ENCODE measurements around the gene REV3L. TPM values are rescaled to one million over a fixed set of nuclear protein-coding genes. Genes with fewer than 3 reads are reported as not detected.

The REV3L gene
- total and polyA plus RNA-seq, 2 donors (not counting 1 experiment from before 2014, with no cell fraction given), result 4.7 to 37.9 TPM

DNA sequence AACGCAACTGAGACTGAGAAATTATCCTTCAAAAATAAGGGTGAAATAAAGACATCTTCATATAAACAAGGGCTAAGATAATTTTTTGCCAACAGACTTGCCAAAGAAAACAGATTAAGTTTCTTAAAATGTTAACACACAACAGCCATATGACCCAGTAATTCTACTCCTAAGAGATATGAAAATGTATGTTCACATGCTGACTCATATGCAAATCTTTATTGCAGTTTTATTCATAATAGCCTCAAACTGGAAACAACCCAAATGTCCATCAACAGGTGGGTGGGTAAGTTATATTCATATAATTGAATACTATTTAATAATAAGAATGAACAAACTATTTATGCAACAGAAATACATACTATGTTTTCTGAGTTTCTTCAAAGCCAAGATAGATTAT lies 140.1 kb downstream of the REV3L start:
- Histone ChIP-seq H3K27ac (ENCODE audit: low read length in 2 of 2) (no peak overlapping the region), H3K79me2 (ENCODE audit: control insufficient read depth, insufficient read depth, low read length) (no peaks in the 10 kb centered on the region), H3K4me2 (replicated peaks; ENCODE audit: low read depth, low read length, poor library complexity, severe bottlenecking) (no peak overlapping the region), H3K9me3 (ENCODE audit: control extremely low read depth in 1 of 3, control insufficient read depth in 2 of 3, insufficient read depth in 1 of 3, low read length in 2 of 3) (no peaks in the 10 kb centered on the region), H3K4me1 (ENCODE audit: control insufficient read depth in 2 of 2, insufficient read depth in 2 of 2, low read length in 2 of 2) (no peaks in the 10 kb centered on the region), H3K36me3 (replicated peaks in 1 of 2; ENCODE audit: control extremely low read depth in 1 of 2, control insufficient read depth in 1 of 2, extremely low read depth in 1 of 2, insufficient read depth in 2 of 2, low read length in 1 of 2) (peaks cover 0 to 9% of the 10 kb centered on the region in 2 experiments), H3K4me3 (ENCODE audit: control extremely low read depth in 1 of 5, extremely low read depth in 1 of 5, insufficient read depth in 1 of 5, low read depth in 2 of 5, low read length in 4 of 5) (no peak overlapping the region), H3K27me3 (replicated peaks in 1 of 4; ENCODE audit: control extremely low read depth in 1 of 4, control insufficient read depth in 3 of 4, insufficient read depth in 4 of 4, low read length in 3 of 4) (no peaks in the 10 kb centered on the region), H2AFZ (ENCODE audit: insufficient read depth, low read depth, low read length, poor library complexity, severe bottlenecking) (no peak overlapping the region), H3K9ac (ENCODE audit: low read length) (no peak overlapping the region), H4K20me1 (ENCODE audit: control insufficient read depth, insufficient read depth, low read length, poor library complexity, severe bottlenecking) (no peaks in the 10 kb centered on the region)
- Mint-ChIP-seq H3K4me3 (no peak overlapping the region), H3K4me1 (peaks cover 2% of the 10 kb centered on the region), H3K27ac (no peak overlapping the region), H3K9me3 (ENCODE audit: insufficient read depth) (no peaks in the 10 kb centered on the region), H3K27me3 (no peaks in the 10 kb centered on the region)
- no peak for ATAC-seq (ENCODE audit: low read depth)
- ChIA-PET POLR2A (no interaction called here), CTCF (no interaction called here)
- intact Hi-C loops (cut with micrococcal nuclease), result no loop called here
- WGBS (ENCODE audit: insufficient coverage), result no CpG with 5 or more reads among the region's 1 CpG
- no peak for TF ChIP-seq EZH2 (IDR thresholded peaks at IDR 0.05; ENCODE audit: borderline replicate concordance, insufficient read depth, low read depth, low read length, poor library complexity, severe bottlenecking)
- TF ChIP-seq CTCF (IDR thresholded peaks at IDR 0.05), result no peak
- DNase-seq, result no peak

GRCh38 chr6:111339294-111339693 lies 143.7 kb downstream of the REV3L start:
- no CpG with 5 or more reads among the region's 1 CpG for WGBS (ENCODE audit: insufficient coverage)
- Histone ChIP-seq H3K27ac (ENCODE audit: low read length in 2 of 2) (no peak overlapping the region), H3K27me3 (replicated peaks in 1 of 4; ENCODE audit: control extremely low read depth in 1 of 4, control insufficient read depth in 3 of 4, insufficient read depth in 4 of 4, low read length in 3 of 4) (no peaks in the 10 kb centered on the region), H3K9me3 (ENCODE audit: control extremely low read depth in 1 of 3, control insufficient read depth in 2 of 3, insufficient read depth in 1 of 3, low read length in 2 of 3) (no peaks in the 10 kb centered on the region), H3K4me1 (ENCODE audit: control insufficient read depth in 2 of 2, insufficient read depth in 2 of 2, low read length in 2 of 2) (no peaks in the 10 kb centered on the region), H3K9ac (ENCODE audit: low read length) (no peak overlapping the region), H4K20me1 (ENCODE audit: control insufficient read depth, insufficient read depth, low read length, poor library complexity, severe bottlenecking) (no peaks in the 10 kb centered on the region), H3K4me2 (replicated peaks; ENCODE audit: low read depth, low read length, poor library complexity, severe bottlenecking) (no peak overlapping the region), H3K4me3 (ENCODE audit: control extremely low read depth in 1 of 5, extremely low read depth in 1 of 5, insufficient read depth in 1 of 5, low read depth in 2 of 5, low read length in 4 of 5) (no peak overlapping the region), H3K79me2 (ENCODE audit: control insufficient read depth, insufficient read depth, low read length) (no peaks in the 10 kb centered on the region), H3K36me3 (replicated peaks in 1 of 2; ENCODE audit: control extremely low read depth in 1 of 2, control insufficient read depth in 1 of 2, extremely low read depth in 1 of 2, insufficient read depth in 2 of 2, low read length in 1 of 2) (peaks cover 0 to 10% of the 10 kb centered on the region in 2 experiments), H2AFZ (ENCODE audit: insufficient read depth, low read depth, low read length, poor library complexity, severe bottlenecking) (no peak overlapping the region)
- ChIA-PET CTCF (no interaction called here), POLR2A (no interaction called here)
- Mint-ChIP-seq H3K4me1 (peaks cover 2% of the 10 kb centered on the region), H3K27me3 (no peaks in the 10 kb centered on the region), H3K9me3 (ENCODE audit: insufficient read depth) (no peaks in the 10 kb centered on the region), H3K4me3 (no peak overlapping the region), H3K27ac (no peak overlapping the region)
- DNase-seq, result no peak
- no peak for TF ChIP-seq CTCF (IDR thresholded peaks at IDR 0.05)
- no peak for TF ChIP-seq EZH2 (IDR thresholded peaks at IDR 0.05; ENCODE audit: borderline replicate concordance, insufficient read depth, low read depth, low read length, poor library complexity, severe bottlenecking)
- intact Hi-C loops (cut with micrococcal nuclease), result no loop called here
- ATAC-seq (ENCODE audit: low read depth), result no peak
